HCT116 (cell line): ENCODE data around the gene STARD3. TPM values are rescaled to one million over a fixed set of nuclear protein-coding genes. Genes with fewer than 3 reads are reported as not detected.

Experiments used
- ATAC-seq: fragments of 200-7000 bp; cut with Tn5 transposase; 2 replicates; pipeline ENCODE4 v1.9.1; 2020; ENCODE audit warnings: mild to moderate bottlenecking, moderate library complexity
- BruUV-seq: library from RNA; stranded (reverse); fragments of 400-500 nt; replicated peaks from 2 replicates; lab custom pipeline; 2021; lab: Mats Ljungman, UMichigan
- CTCF ChIA-PET: fragments of 300-600 bp; sonication (Branson Sonifier 250); formaldehyde crosslinking; loops from one replicate; lab custom pipeline; 2021; ENCODE audit warnings: antibody characterized with exemption; lab: Charles Lee
- POLR2A ChIA-PET: fragments of 300-600, 350-600 bp; sonication (Branson Sonifier 250); formaldehyde crosslinking; loops from one replicate; lab custom pipeline; 2021; ENCODE audit warnings: antibody characterized with exemption; lab: Charles Lee
- RAD21 ChIA-PET, 2 experiments: fragments of 300-600 bp; sonication (Branson Sonifier 250); formaldehyde crosslinking; loops; one replicate each; lab custom pipeline; 2023; ENCODE audit warnings: low total read pairs in 2 of 2; ENCODE audit not compliant: uncharacterized antibody in 2 of 2, unreplicated experiment in 2 of 2, low non-redundant PET in 1 of 2; lab: Charles Lee
- DNase-seq: peaks from one replicate; pipeline ENCODE4 v3.0.0-alpha.2; 2010; ENCODE audit warnings: low read depth, low spot score
- H2AFZ ChIP-seq: fragments of 200-600 bp; shearing (Covaris generic), sonication (generic); 2 replicates; pipeline ENCODE4 v1.6.1; 2017; ENCODE audit warnings: low read depth, mixed run types, mixed read lengths, antibody characterized with exemption, low read length; ENCODE audit not compliant: poor library complexity, severe bottlenecking
- H3K27ac ChIP-seq: 2 replicates; pipeline ENCODE4 v1.5.1; 2012; ENCODE audit warnings: low read depth, low read length
- H3K27me3 ChIP-seq: fragments of 200-600 bp; sonication (generic); 2 replicates; pipeline ENCODE4 v1.6.1; 2016; ENCODE audit warnings: mixed run types, low read length, mixed read lengths; ENCODE audit not compliant: insufficient read depth
- H3K36me3 ChIP-seq, 2 experiments: fragments of 200-500 bp in 1 of 2; fragments of 200-600 bp in 1 of 2; sonication (Bioruptor generic) in 1 of 2; sonication (generic) in 1 of 2; 2 replicates each; pipeline versions ENCODE4 v1.5.1 to v1.6.1; 2014 to 2016; ENCODE audit warnings: low read length in 2 of 2, inconsistent platforms in 1 of 2, mixed read lengths in 1 of 2, mixed run types in 1 of 2; ENCODE audit not compliant: insufficient read depth in 2 of 2, control insufficient read depth in 1 of 2
- H3K4me1 ChIP-seq, 2 experiments: fragments of 200-600 bp in 1 of 2; sonication (generic) in 1 of 2; 2 replicates each; pipeline versions ENCODE4 v1.5.1 to v1.6.1; 2012 to 2017; ENCODE audit warnings: low read length in 2 of 2, inconsistent platforms in 1 of 2, mild to moderate bottlenecking in 1 of 2, mixed read lengths in 1 of 2, mixed run types in 1 of 2, moderate library complexity in 1 of 2; ENCODE audit not compliant: insufficient read depth in 2 of 2, control insufficient read depth in 1 of 2
- H3K4me2 ChIP-seq: fragments of 200-600 bp; sonication (generic); 2 replicates; pipeline ENCODE4 v1.6.1; 2017; ENCODE audit warnings: mixed run types, low read length, mixed read lengths
- H3K4me3 ChIP-seq, 2 experiments: fragments of 200-600 bp in 1 of 2; sonication (generic) in 1 of 2; replicated peaks in 1 of 2; 2 replicates each; pipeline ENCODE4 v1.5.1; 2011 to 2016; ENCODE audit warnings: low read length in 2 of 2, control low read depth in 1 of 2, low read depth in 1 of 2, mild to moderate bottlenecking in 1 of 2, mixed read lengths in 1 of 2, mixed run types in 1 of 2
- H3K79me2 ChIP-seq: fragments of 200-600 bp; sonication (generic); 2 replicates; pipeline ENCODE4 v1.6.1; 2017; ENCODE audit warnings: mild to moderate bottlenecking, mixed run types, low read length, moderate library complexity, mixed read lengths; ENCODE audit not compliant: insufficient read depth
- H3K9ac ChIP-seq: fragments of 200-600 bp; sonication (generic); 2 replicates; pipeline ENCODE4 v1.6.1; 2016; ENCODE audit warnings: low read length, mixed read lengths
- H3K9me2 ChIP-seq: fragments of 200-600 bp; sonication (generic), shearing (Covaris generic); 2 replicates; pipeline ENCODE4 v1.6.1; 2017; ENCODE audit warnings: mixed run types, mild to moderate bottlenecking, moderate library complexity; ENCODE audit not compliant: insufficient read depth
- H3K9me3 ChIP-seq, 2 experiments: fragments of 200-500 bp in 1 of 2; fragments of 200-600 bp in 1 of 2; sonication (Bioruptor generic) in 1 of 2; sonication (generic) in 1 of 2; 2 replicates each; pipeline ENCODE4 v1.6.1; 2014 to 2017; ENCODE audit warnings: low read length in 2 of 2, mixed read lengths in 2 of 2, inconsistent platforms in 1 of 2, low read depth in 1 of 2, mild to moderate bottlenecking in 1 of 2, mixed run types in 1 of 2, moderate library complexity in 1 of 2; ENCODE audit not compliant: control insufficient read depth in 1 of 2, insufficient read depth in 1 of 2
- H4K20me1 ChIP-seq: fragments of 200-600 bp; sonication (generic), shearing (Covaris generic); 2 replicates; pipeline ENCODE4 v1.6.1; 2017; ENCODE audit warnings: mixed run types, mild to moderate bottlenecking, moderate library complexity; ENCODE audit not compliant: insufficient read depth
- CBX3 ChIP-seq: IDR thresholded peaks from 2 replicates; pipeline ENCODE4 v1.6.1; 2012; ENCODE audit warnings: low read depth
- CEBPB ChIP-seq: IDR thresholded peaks from 2 replicates; pipeline ENCODE4 v1.6.1; 2012; ENCODE audit warnings: low read depth
- EGR1 ChIP-seq: IDR thresholded peaks from 2 replicates; pipeline ENCODE4 v1.6.1; 2012; ENCODE audit warnings: low read depth
- EZH2 ChIP-seq: fragments of 200-600 bp; sonication (generic); IDR thresholded peaks from 2 replicates; pipeline ENCODE4 v1.6.1; 2017; ENCODE audit warnings: antibody characterized with exemption, mixed run types
- EZH2phosphoT487 ChIP-seq: fragments of 200-600 bp; IDR thresholded peaks from 2 replicates; pipeline ENCODE4 v1.6.1; 2018; ENCODE audit warnings: antibody characterized with exemption, borderline replicate concordance
- FOSL1 ChIP-seq: IDR thresholded peaks from 2 replicates; pipeline ENCODE4 v1.6.1; 2012; ENCODE audit warnings: low read depth
- JUND ChIP-seq: IDR thresholded peaks from 2 replicates; pipeline ENCODE4 v1.6.1; 2012
- MAX ChIP-seq: IDR thresholded peaks from 2 replicates; pipeline ENCODE4 v1.6.1; 2012
- POLR2AphosphoS5 ChIP-seq: IDR thresholded peaks from 2 replicates; pipeline ENCODE4 v1.6.1; 2011; ENCODE audit warnings: mild to moderate bottlenecking, low read depth, low read length, moderate library complexity
- RAD21 ChIP-seq: IDR thresholded peaks from 2 replicates; pipeline ENCODE4 v1.6.1; 2012; ENCODE audit warnings: low read depth, mild to moderate bottlenecking
- SIN3A ChIP-seq: IDR thresholded peaks from 2 replicates; pipeline ENCODE4 v1.6.1; 2012; ENCODE audit warnings: low read depth
- SP1 ChIP-seq: IDR thresholded peaks from 2 replicates; pipeline ENCODE4 v1.6.1; 2012; ENCODE audit warnings: low read depth
- TCF7L2 ChIP-seq: IDR thresholded peaks from 2 replicates; pipeline ENCODE4 v1.7.0; 2011; ENCODE audit warnings: borderline replicate concordance, inconsistent platforms; ENCODE audit not compliant: insufficient read depth, insufficient read length; ENCODE audit errors: extremely low read depth
- ZBTB33 ChIP-seq: IDR thresholded peaks from 2 replicates; pipeline ENCODE4 v1.6.1; 2011; ENCODE audit warnings: mild to moderate bottlenecking, low read length, moderate library complexity; ENCODE audit not compliant: insufficient replicate concordance; ENCODE audit errors: extremely low read depth
- ZFX ChIP-seq: fragments of 450-650 bp; IDR thresholded peaks from 2 replicates; pipeline ENCODE4 v1.6.1; 2017
- intact Hi-C: fragments of 100-400 bp; cut with micrococcal nuclease; formaldehyde crosslinking; loops from 2 replicates; pipeline ENCODE4 v1.10.0; 2022
- total RNA-seq: library from RNA; stranded (reverse); gene quantifications from one replicate; pipeline ENCODE4 v1.2.1, GENCODE V29; 2021; ENCODE audit not compliant: unreplicated experiment

The STARD3 gene
- total RNA-seq, 1 experiment from 2014 or later, result 73.9 TPM

- intact Hi-C loops, result no loop called here
- no peaks in the 10 kb centered on the region for H3K9me3 ChIP-seq
- H3K27me3 ChIP-seq, result no peaks in the 10 kb centered on the region
- CTCF ChIA-PET, result interaction anchor here (1.1 to 1.8 kb wide), 5 partner anchors 13 to 84 kb away, joined by 3 to 14 read pairs (median 5); partner anchors contain the start of gene MIEN1
- ATAC-seq, result peak; percentile 84
- no peaks in the 10 kb centered on the region for H4K20me1 ChIP-seq
- peak overlapping the region in 1 of 2 experiments; percentile 42; a peak in 2 of 4 replicates for H3K4me3 ChIP-seq
- peak overlapping the region; percentile 82 for H3K4me2 ChIP-seq
- H3K79me2 ChIP-seq, result peaks cover 55% of the 10 kb centered on the region
- no peak overlapping the region for H2AFZ ChIP-seq
- H3K9ac ChIP-seq, result peak overlapping the region; percentile 53
- TF ChIP-seq SIN3A, result no peak
- no peak for TF ChIP-seq ZFX
- peak; percentile 83 for TF ChIP-seq JUND
- peak; percentile 93 for TF ChIP-seq SP1
- TF ChIP-seq ZBTB33, result no peak
- TF ChIP-seq TCF7L2, result no peak
- TF ChIP-seq EZH2, result no peak
- TF ChIP-seq FOSL1, result peak; percentile 69
- TF ChIP-seq MAX, result peak; percentile 45; the same call in 1 of the 2 replicates
- no peak for TF ChIP-seq CBX3
- no peak for TF ChIP-seq EGR1
- no peak for TF ChIP-seq CEBPB
- peak; percentile 18; the same call in 1 of the 2 replicates for TF ChIP-seq RAD21
- peak; percentile 44 for TF ChIP-seq POLR2AphosphoS5
- no peak for TF ChIP-seq EZH2phosphoT487
- TF ChIP-seq, all 23 proteins: peak for 6
- BruUV-seq, result no TSS peak
- Histone ChIP-seq H3K9me2 (no peaks in the 10 kb centered on the region), H3K4me1 (peaks cover 37 to 52% of the 10 kb centered on the region in 2 experiments), H3K27ac (peak overlapping the region; percentile 61), H3K36me3 (peaks cover 4 to 18% of the 10 kb centered on the region in 2 experiments; a peak in 2 of 4 replicates)
- RAD21 ChIA-PET, result interaction anchor here in 1 of 2 experiments (0.6 kb wide), 1 partner anchor 31 kb away, joined by 5 read pairs; no protein-coding TSS in a partner anchor
- POLR2A ChIA-PET, result interaction anchor here (1.4 kb wide), 1 partner anchor 75 kb away, joined by 4 read pairs; no protein-coding TSS in a partner anchor
- peak; percentile 60 for DNase-seq
These were observed 68.9 kb downstream of the STARD3 start for GRCh38 chr17:39705786-39706348.
